ENCODE data around the gene RXFP3.
"Not testable (repeated sequence)": the region's sequence is repeated elsewhere in the genome, so short reads cannot be mapped to it uniquely, and the experiment has no call there.

The RXFP3 gene, protein sequence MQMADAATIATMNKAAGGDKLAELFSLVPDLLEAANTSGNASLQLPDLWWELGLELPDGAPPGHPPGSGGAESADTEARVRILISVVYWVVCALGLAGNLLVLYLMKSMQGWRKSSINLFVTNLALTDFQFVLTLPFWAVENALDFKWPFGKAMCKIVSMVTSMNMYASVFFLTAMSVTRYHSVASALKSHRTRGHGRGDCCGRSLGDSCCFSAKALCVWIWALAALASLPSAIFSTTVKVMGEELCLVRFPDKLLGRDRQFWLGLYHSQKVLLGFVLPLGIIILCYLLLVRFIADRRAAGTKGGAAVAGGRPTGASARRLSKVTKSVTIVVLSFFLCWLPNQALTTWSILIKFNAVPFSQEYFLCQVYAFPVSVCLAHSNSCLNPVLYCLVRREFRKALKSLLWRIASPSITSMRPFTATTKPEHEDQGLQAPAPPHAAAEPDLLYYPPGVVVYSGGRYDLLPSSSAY

DNA sequence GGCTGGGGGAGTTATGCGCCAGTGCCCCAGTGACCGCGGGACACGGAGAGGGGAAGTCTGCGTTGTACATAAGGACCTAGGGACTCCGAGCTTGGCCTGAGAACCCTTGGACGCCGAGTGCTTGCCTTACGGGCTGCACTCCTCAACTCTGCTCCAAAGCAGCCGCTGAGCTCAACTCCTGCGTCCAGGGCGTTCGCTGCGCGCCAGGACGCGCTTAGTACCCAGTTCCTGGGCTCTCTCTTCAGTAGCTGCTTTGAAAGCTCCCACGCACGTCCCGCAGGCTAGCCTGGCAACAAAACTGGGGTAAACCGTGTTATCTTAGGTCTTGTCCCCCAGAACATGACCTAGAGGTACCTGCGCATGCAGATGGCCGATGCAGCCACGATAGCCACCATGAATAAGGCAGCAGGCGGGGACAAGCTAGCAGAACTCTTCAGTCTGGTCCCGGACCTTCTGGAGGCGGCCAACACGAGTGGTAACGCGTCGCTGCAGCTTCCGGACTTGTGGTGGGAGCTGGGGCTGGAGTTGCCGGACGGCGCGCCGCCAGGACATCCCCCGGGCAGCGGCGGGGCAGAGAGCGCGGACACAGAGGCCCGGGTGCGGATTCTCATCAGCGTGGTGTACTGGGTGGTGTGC lies at the start of gene RXFP3:
Gene RXFP3 (plus strand): TSS at position 6 of the 636 bp plus-strand sequence. CDS start 355 bp downstream, at position 361.
- no peak for DNase-seq

DNA sequence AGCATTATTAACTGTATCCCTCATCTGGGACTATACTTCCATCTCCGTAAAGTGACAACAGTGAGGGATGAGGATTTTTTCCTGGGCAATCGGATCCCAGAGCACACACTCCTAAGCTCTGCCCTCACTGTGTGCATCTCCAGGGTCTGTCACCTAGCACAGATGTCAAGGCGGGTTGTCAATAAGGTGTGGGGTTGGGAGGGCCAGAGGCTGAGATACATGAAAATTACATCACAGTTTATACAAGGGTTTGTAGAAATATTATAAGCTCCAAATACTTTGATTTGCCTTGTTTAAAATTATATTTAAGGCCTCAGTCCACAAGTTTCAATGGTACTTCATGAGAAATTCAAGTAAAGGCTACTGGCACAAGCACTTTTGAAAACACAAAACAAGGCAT lies 48.9 kb upstream of the RXFP3 start:
- no peak for DNase-seq

GRCh38 chr5:33888587-33888986 lies 47.6 kb upstream of the RXFP3 start:
- DNase-seq: no peak

DNA sequence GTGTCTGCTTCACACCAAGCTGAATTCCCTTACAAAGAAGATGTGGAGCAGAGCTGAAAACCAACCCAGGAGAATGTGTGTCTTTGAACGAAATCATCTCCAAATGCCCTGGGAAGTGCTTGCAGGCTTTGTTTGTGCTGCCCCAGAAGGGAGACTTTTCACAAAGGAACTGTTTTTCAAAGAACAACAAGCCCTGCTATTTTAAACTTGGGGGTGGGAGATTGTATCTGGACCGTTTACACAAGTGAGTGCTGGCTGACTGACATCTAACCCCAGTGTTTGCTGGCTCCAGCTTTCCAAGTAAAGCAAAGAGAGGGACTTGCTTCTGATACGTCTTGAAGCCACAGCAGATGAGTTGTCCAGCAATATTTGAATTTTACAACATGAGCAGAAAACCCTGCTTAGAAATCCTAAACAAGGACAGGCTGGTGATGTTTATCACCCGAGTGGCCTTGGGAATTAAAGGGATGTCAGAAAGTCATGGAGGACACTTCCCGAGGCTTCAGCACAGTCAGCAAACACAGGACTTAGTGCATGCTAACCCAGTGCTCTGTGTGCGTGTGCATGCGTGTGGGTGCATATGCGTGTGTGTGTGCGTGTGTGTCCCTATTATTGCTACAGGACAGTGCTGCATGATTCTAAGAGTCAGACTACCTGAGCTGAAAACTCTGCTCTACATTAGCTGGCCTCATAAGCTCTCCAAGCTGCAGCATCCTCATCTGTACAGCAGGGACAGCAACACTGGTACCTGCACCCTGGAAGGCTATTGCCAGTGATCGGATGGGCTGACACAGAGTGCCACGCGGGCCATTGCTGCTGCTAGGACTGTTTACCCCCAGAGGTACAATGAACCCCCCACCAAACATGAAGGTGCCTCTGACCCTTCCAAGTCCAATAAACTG lies 45.8 kb upstream of the RXFP3 start:
- no peak for DNase-seq

DNA sequence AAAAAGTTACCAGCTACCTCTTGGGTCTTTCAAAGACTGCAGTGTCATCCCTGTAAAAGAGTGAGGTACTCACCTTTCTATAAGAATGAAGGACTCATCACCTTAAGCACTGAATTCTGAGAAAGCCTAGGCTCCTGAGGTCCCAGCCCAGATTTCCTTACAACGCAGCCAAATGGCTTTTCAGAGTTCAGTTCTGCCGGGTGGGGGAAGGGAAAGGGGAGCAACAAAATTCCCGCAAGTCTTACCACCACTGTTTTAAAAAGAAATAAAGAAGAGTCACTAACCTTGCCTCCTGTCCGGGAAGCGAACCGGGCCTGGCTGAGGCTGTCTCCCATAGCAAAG lies 44.8 kb upstream of the RXFP3 start:
- no peak for DNase-seq

DNA sequence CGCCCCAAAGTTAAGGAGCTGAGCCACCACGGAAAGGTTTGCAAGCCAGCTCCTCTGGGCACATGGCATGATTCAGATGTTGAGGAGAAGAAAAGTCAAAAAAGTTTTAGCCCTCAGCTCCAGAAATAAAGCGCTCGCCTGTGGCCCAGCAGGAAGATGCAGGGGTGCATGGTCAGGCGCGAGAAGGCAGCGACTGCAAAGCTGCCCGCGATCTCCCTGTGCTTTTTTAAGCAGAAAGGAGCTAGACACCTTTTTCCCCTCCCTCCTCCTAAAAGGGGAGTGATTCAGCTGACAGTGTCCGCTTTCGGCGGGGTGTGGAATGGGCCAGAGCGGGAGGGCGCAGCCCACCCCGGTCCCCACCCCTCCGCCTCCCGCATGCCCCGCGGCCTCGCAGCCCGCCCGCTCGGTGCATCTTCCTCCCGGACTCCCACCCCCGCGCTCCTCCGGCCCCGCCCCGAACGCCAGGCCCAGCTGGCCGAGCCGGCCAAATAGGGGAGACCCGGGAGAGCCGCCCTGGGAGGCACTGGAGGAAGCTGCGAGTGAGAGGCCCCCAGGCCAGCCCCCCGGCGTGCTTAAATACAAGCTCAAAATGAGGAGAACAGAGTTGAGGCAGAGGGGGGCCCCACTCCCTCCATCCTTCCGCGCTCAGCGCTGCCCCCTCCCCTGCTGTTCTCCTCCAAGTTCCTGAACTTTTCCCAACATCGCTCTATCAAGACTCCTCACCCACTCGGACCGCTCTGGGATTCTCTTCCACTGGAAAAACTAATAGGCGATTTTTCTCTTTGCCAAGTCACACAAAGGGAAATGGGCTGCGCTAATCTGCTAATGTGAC lies 44.2 kb upstream of the RXFP3 start, which contains the start of gene ADAMTS12:
Gene ADAMTS12 (minus strand): TSS at position 203 of the 832 bp plus-strand sequence. CDS start 134 bp downstream, at position 69.
- no peak for DNase-seq

DNA sequence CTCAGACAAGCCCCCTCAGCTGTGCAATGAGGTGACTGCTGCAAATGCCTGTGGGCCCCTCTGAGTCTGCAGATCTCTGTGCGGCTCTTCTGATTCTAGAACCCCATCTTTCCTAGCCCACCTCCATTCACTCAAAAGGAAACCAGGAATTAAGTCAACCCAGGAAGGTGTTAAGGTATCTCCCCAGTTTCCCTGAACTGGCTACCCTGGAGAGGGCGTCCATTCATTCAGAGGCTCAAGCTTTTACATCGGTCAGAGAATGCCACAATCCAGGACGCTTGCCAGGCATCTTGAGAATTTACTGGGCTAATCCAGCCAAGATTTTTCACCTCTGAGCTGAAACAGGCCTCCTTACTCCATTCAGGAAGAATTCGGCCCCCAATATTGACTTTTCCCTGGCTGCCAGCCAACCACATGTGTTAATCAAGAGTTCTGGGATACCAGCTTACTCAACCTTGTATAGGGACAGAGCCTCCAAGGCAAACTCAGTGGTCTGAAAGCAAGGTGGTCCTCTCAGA lies 43.5 kb upstream of the RXFP3 start:
- DNase-seq: no peak

GRCh38 chr5:33894566-33894965 lies 41.6 kb upstream of the RXFP3 start:
- DNase-seq: no peak

GRCh38 chr5:33901156-33901555 lies 35.0 kb upstream of the RXFP3 start:
- no peak for DNase-seq

GRCh38 chr5:33903118-33903517 lies 33.1 kb upstream of the RXFP3 start:
- DNase-seq: no peak

DNA sequence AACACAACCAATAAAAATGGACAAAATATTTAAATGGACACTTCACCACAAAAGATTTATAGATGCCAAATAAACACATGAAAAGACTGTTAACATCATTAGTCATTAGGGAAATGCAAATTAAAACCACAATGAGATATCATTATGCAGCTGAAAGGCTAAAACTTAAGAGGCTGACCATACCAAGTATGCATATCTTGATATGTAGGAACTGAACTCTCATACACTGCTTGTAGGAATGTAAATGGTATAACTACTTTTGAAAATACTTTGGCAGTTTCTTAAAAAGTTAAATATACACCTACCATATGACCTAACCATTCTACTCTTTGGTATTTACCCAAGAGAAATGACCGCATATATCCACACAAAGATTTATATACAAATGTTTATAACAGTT lies 30.8 kb upstream of the RXFP3 start:
- no peak for DNase-seq

- not testable (repeated sequence) for DNase-seq
Observed at GRCh38 chr5:33906248-33906647, 29.9 kb upstream of the RXFP3 start.

- DNase-seq: not testable (repeated sequence)
Observed at GRCh38 chr5:33914844-33915243, 21.3 kb upstream of the RXFP3 start.

DNA sequence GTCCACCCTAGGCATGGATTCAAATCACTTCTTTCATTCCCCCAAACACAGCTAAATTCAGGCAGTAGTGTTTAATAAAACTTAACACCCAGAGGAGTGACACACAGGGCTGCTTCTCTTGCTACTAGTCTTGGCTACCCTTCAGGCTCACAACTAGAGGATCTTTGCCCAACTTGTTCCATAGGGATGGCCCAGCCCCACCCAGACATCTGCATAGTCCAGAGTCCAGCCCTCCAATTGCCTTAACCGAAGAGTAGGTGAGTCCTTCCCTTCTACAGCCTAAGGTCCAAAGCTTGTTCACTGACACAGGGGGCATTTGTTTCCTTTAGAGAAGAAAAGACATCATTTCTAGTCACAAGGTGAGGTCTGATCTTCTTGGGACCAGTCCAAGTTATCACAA lies 15.2 kb upstream of the RXFP3 start:
- no peak for DNase-seq

GRCh38 chr5:33925278-33925677 lies 10.9 kb upstream of the RXFP3 start:
- no peak for DNase-seq

- no peak for DNase-seq
Observed at GRCh38 chr5:33927685-33928084, 8.5 kb upstream of the RXFP3 start.

DNA sequence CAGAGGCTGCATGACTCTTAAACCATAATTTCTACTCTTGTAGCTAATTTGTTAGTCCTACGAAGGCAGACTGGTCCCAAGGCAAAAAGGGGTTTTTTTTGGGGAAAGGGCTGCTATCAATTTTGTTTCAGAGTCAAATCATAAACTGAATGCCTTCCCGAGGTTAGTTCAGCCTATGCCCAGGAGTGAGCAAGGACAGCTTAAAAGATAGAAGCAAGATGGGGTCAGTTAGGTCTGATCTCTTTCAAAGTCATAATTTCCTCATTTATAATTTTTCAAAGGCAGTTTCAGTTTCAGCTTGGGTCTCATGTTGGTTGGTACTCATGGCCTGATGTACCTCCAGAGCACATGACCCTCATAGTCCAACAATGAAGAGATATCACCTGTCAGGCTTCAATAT lies 7.9 kb upstream of the RXFP3 start:
- no peak for DNase-seq

- DNase-seq: no peak
Observed at GRCh38 chr5:33929925-33930690, 6.1 kb upstream of the RXFP3 start.

DNA sequence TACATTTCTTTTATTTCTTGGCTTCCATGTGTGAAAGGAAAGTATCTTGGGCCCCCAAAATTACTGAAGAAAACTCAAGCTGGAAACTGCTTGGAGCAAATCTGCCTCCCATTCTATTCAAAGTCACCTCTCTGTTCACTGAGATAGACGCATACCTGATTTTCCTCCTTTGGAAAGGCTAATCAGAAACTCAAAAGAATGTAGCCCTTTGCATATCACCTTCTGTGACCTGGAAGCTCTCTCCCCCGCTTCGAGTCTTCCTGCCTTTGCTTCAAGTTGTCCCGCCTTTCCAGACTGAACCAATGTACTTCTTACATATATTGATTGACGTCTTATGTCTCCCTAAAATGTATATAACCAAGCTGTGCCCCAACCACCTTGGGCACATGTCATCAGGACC lies 5.0 kb upstream of the RXFP3 start:
- DNase-seq: no peak

DNA sequence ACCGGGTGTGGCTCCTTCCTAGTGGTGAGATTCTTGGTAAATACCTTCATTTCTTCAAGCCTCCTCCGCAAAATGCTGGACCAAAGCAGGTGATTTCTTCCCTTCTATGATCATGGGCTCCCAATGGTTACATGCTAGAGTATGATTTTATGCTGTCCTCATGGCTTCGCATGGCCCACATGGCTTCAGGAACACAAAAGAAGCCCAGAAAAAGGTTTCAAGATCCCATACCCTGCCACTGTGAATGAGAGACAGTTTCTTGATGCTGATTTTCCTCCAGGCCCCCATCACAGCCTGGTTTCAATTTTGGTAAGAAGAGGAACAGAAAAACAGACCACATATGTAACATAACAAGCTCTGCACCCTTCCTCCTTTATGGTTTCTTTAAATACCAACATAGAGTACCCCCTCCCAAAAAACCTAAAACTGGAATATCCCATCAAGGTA lies 2.4 kb upstream of the RXFP3 start:
- DNase-seq: no peak

DNA sequence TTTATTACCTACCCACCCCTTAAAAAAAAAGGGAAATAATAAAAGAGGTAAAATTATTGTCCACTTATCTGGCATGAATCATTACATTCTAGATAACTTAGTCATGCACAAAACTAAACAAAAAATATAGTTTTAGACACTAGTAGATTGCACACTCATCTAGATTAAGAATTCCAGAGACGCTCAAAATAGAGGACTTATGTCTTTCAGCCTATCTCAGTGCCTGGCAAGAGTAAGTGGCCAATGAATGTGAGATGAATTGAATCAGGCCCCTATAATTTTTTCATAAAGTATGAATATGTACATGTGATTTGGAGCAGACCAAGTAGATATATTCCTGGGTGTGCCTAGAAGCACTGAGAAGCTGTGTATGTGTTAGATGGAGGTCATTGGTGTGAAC lies 2.0 kb upstream of the RXFP3 start:
- DNase-seq: no peak

Data from activated effector memory CD4-positive, alpha-beta T cell treated with Interleukin-2 at 50 U/mL for 16 hours (primary cell).